GM19193 (cell line): ENCODE data around the gene SYT14.

ENCODE experiments used
- POLR2A ChIP-seq: IDR thresholded peaks from 4 replicates; pipeline ENCODE4 v1.6.1; 2011; ENCODE audit not compliant: insufficient read depth, insufficient read length; ENCODE audit errors: extremely low read depth

SYT14 gene

GRCh38 chr1:210085359-210085758 is 147.3 kb downstream of the SYT14 start:
- no peak for TF ChIP-seq POLR2A

GRCh38 chr1:210087058-210087457 is 149.0 kb downstream of the SYT14 start:
- no peak for TF ChIP-seq POLR2A

GRCh38 chr1:210089855-210090254 is 151.8 kb downstream of the SYT14 start:
- TF ChIP-seq POLR2A: no peak

DNA sequence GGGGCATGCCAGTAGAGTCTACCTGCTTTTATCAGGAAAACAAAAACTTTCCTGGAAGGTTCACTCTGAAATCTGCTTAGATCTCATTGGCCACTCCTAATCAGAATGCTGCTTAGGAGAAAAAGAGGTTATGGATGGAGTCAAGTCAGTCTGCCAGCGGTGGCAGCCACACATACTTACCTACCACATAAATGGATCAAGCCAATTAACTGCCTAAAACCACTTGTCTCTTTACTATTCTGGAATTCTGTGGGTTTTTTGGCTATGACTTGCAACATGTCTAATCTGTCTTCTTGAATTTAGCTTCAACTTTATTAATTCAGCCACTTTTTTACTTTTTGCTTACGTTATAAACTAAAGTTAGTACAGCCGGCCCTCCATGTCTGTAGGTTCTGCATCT is 154.3 kb downstream of the SYT14 start:
- no peak for TF ChIP-seq POLR2A

DNA sequence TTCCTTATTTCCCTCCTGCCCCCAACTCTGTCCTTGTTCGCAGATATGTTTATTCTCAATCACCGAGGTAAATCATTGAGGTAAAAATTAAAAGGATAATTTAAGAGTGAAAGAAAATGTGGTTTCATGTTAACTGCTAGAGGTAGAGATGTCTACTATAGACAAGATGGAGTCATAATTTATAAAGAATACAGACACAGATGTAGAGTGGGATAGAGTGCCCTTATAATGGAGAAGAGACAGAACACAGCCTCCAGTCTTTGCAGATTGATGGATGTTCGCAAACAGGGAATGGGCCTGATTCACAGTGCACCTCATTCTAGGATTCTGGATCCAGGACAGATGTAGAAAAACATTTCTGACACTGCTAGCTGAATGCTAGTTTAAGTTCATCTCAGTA is 155.4 kb downstream of the SYT14 start:
- TF ChIP-seq POLR2A: no peak

GRCh38 chr1:210098356-210098755 is 160.3 kb downstream of the SYT14 start:
- no peak for TF ChIP-seq POLR2A

- no peak for TF ChIP-seq POLR2A
These were observed 161.9 kb downstream of the SYT14 start for GRCh38 chr1:210099921-210100320.

DNA sequence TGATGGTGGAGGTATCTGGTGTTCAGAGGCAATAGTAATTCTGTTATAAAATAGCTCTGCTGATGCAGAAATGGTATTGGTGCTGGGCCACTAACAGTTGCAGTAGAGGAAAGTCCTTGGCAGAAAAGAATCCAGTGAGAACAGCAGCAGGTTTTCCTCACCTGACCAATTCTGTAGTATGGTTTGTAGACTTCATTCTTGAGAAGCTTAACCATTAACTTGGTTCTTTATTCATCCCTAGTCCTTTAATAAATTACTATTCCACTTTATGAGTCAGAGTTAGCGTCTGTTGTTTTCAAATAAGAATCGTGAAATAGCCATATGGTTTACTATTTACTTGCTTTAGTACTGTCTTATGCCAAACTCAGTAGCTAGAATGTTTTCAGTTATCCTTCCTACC is 166.1 kb downstream of the SYT14 start:
- no peak for TF ChIP-seq POLR2A

DNA sequence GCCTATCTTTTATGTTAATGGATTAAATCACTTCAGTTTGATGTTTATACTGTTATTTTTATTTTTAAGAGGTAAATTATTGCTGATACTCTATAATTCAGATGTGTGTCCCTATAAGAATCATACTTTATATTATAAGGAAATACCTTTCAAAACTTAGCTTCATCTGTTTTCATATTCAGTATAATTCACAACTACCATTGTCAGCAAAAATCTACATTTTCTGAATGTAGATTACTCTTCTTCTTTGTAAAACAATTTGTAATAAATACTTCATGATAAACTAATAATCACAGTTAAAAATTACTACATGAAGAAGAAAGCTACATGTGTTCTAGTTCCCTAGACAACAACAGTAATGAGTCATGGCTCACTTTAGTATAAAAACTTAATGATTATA is 179.2 kb downstream of the SYT14 start:
- TF ChIP-seq POLR2A: no peak

- no peak for TF ChIP-seq POLR2A
These were observed 179.7 kb downstream of the SYT14 start for GRCh38 chr1:210117681-210118170.

- no peak for TF ChIP-seq POLR2A
These were observed 185.4 kb downstream of the SYT14 start for GRCh38 chr1:210123383-210123782.

- TF ChIP-seq POLR2A: no peak
These were observed 186.0 kb downstream of the SYT14 start for GRCh38 chr1:210123924-210124589.

DNA sequence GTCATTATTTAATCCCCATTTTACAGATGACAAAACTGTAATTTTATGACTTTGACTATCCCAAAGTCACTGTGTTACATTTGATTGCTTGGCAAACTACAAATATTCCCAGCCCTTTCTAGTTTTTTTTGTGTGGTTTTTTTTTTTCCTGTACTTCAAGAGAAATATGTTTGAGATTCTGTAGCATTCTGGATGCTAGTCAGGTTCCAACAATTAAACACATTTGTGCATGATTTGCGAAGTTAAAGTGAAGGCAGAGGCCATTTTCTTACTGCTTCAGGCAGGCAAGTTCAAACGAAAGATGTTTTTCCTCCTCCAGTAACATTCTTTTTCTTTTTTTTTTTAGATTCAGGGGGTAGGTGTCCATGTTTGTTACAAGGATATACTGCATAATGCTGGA is 186.7 kb downstream of the SYT14 start:
- TF ChIP-seq POLR2A: no peak

- no peak for TF ChIP-seq POLR2A
These were observed 187.1 kb downstream of the SYT14 start for GRCh38 chr1:210125143-210125542.

DNA sequence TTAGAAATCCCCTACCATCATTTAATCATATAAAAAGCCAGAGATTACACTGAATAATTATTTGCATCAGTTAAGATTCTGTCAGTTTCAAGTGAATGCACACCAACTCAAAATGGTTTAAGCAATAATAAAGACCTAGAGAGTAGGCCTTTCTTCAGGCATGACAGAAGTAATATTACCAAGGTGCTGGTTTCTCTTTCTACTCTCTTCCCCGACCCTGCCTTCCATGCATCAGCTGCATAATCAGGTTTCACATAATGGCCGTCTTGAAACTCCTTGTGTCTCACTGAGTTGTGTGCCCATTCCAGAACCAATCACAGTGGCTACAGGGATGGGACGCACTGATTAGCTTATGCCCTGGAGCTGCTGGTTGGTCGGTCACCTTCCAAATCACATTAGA is 191.1 kb downstream of the SYT14 start:
- no peak for TF ChIP-seq POLR2A

DNA sequence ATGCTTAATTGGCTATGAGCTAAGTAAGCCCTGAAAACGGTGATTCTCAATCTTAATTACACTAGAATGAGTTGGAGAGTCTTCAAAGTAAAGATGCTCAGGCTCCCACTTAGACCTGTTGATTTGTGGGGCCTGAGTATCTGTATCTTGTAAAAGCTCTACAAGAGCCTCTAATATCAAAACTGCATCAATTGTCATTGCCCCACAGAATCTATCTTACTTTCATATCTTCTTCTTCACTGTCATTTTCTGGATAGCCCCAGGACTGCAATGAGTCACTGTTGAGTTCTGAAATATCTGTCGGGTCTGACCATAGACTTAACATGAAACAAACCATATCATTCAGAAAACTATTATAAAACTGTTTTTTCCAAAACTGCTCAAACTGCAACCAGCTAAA is 191.7 kb downstream of the SYT14 start:
- no peak for TF ChIP-seq POLR2A

GRCh38 chr1:210132582-210132981 is 194.6 kb downstream of the SYT14 start:
- no peak for TF ChIP-seq POLR2A
